Epithelial cell of proximal tubule (primary cell): Measurements from ENCODE around the gene TSTD2. TPM values are rescaled to one million over a fixed set of nuclear protein-coding genes. Genes with fewer than 3 reads are reported as not detected.

Source experiments
- DNase-seq: peaks from one replicate; pipeline ENCODE4 v3.0.0-alpha.2; 2011; ENCODE audit warnings: low read depth
- H3K4me3 ChIP-seq: 2 replicates; pipeline ENCODE4 v1.5.1; 2011; ENCODE audit warnings: low read depth, mild to moderate bottlenecking, low read length
- CTCF ChIP-seq: conservative IDR thresholded peaks from 2 replicates; pipeline ENCODE4 v1.5.1; 2012; ENCODE audit warnings: low read depth, mild to moderate bottlenecking, low read length
- total RNA-seq: library from RNA; depleted of rRNA; stranded (reverse); fragments of >200 nt; gene quantifications from 2 replicates; pipeline ENCODE4 v1.2.3, GENCODE V29; 2015

Gene TSTD2
- total RNA-seq, 1 donor from 2014 or later = 21.9 TPM

GRCh38 chr9:97561501-97561900, 71.7 kb downstream of the TSTD2 start:
- no peak for DNase-seq
- H3K4me3 ChIP-seq = no peak overlapping the region
- no peak for TF ChIP-seq CTCF

GRCh38 chr9:97560851-97561250, 72.3 kb downstream of the TSTD2 start:
- TF ChIP-seq CTCF = no peak
- no peak overlapping the region for H3K4me3 ChIP-seq
- no peak for DNase-seq

- H3K4me3 ChIP-seq = no peak overlapping the region
- no peak for DNase-seq
- TF ChIP-seq CTCF = no peak
Measured at GRCh38 chr9:97560154-97560553, 73.0 kb downstream of the TSTD2 start.

- no peak for TF ChIP-seq CTCF
- no peak for DNase-seq
- H3K4me3 ChIP-seq = no peak overlapping the region
Measured at GRCh38 chr9:97559111-97559514, 74.1 kb downstream of the TSTD2 start.

GRCh38 chr9:97558701-97559101, 74.5 kb downstream of the TSTD2 start:
- H3K4me3 ChIP-seq = no peak overlapping the region
- DNase-seq = no peak
- no peak for TF ChIP-seq CTCF

- no peak for TF ChIP-seq CTCF
- no peak for DNase-seq
Measured at GRCh38 chr9:97557606-97558095, 75.5 kb downstream of the TSTD2 start.

More at GRCh38 chr9:97557606-97558095, 75.5 kb downstream of the TSTD2 start:
- no peak overlapping the region for H3K4me3 ChIP-seq
